Hepatocyte (in vitro differentiated cells): Measurements from ENCODE around the gene IL31RA. TPM values are rescaled to one million over a fixed set of nuclear protein-coding genes. Genes with fewer than 3 reads are reported as not detected.

Experiments
- DNase-seq: peaks from one replicate; pipeline ENCODE4 v3.0.0-alpha.2; 2016; ENCODE audit warnings: low spot score
- H2AFZ ChIP-seq: fragments of 200-600 bp; sonication (generic); 2 replicates; pipeline ENCODE4 v1.6.0; 2016; ENCODE audit warnings: antibody characterized with exemption, mild to moderate bottlenecking
- H3K27ac ChIP-seq: fragments of 200-600 bp; sonication (generic); 2 replicates; pipeline ENCODE4 v1.5.1; 2016; ENCODE audit warnings: mild to moderate bottlenecking
- H3K27me3 ChIP-seq: fragments of 200-600 bp; sonication (generic); 2 replicates; pipeline ENCODE4 v1.6.1; 2016
- H3K36me3 ChIP-seq: fragments of 200-600 bp; sonication (generic); replicated peaks from 2 replicates; pipeline ENCODE4 v1.5.1; 2016; ENCODE audit warnings: low read depth; ENCODE audit not compliant: insufficient read depth
- H3K4me1 ChIP-seq: fragments of 200-600 bp; sonication (generic); 2 replicates; pipeline ENCODE4 v1.5.1; 2016; ENCODE audit warnings: mild to moderate bottlenecking, moderate library complexity; ENCODE audit not compliant: insufficient read depth
- H3K4me2 ChIP-seq: fragments of 200-600 bp; sonication (generic); 2 replicates; pipeline ENCODE4 v1.6.0; 2016
- H3K4me3 ChIP-seq: fragments of 200-600 bp; sonication (generic); 2 replicates; pipeline ENCODE4 v1.5.1; 2016; ENCODE audit warnings: mild to moderate bottlenecking
- H3K79me2 ChIP-seq: fragments of 200-600 bp; sonication (generic); 2 replicates; pipeline ENCODE4 v1.6.0; 2017; ENCODE audit warnings: mild to moderate bottlenecking
- H3K9me2 ChIP-seq: fragments of 200-600 bp; sonication (generic); replicated peaks from 2 replicates; pipeline ENCODE4 v1.6.0; 2017; ENCODE audit warnings: mild to moderate bottlenecking; ENCODE audit not compliant: insufficient read depth
- H3K9me3 ChIP-seq: fragments of 200-600 bp; sonication (generic); 2 replicates; pipeline ENCODE4 v1.5.1; 2016; ENCODE audit warnings: low read depth, mild to moderate bottlenecking
- H4K20me1 ChIP-seq: fragments of 200-600 bp; sonication (generic); 2 replicates; pipeline ENCODE4 v1.6.0; 2016; ENCODE audit warnings: mild to moderate bottlenecking; ENCODE audit not compliant: insufficient read depth, poor library complexity, severe bottlenecking
- EZH2 ChIP-seq: fragments of 200-600 bp; sonication (generic); IDR thresholded peaks from 2 replicates; pipeline ENCODE4 v1.6.1; 2016; ENCODE audit warnings: antibody characterized with exemption, mild to moderate bottlenecking, borderline replicate concordance
- EZH2phosphoT487 ChIP-seq: fragments of 200-600 bp; sonication (generic); IDR thresholded peaks from one replicate; pipeline ENCODE4 v1.6.1; 2018; ENCODE audit warnings: antibody characterized with exemption, mild to moderate bottlenecking, low read depth, moderate library complexity; ENCODE audit not compliant: unreplicated experiment, severe bottlenecking
- WGBS: methylation state at CpG from one replicate; pipeline ENCODE4 v1.1.6; 2016; ENCODE audit warnings: low lambda C conversion rate; ENCODE audit errors: missing lambda C conversion rate; 5-methylcytosine and 5-hydroxymethylcytosine counted together
- polyA plus RNA-seq: library from polyadenylated mRNA; unstranded; fragments of >200 nt; fragmentation: Nextera tagmentation; extraction: Ambion mirVana; gene quantifications from 2 replicates; pipeline ENCODE4 v1.2.1, GENCODE V29; 2016
- total RNA-seq: library from RNA; depleted of rRNA; stranded (reverse); fragments of >200 nt; gene quantifications from 2 replicates; pipeline ENCODE4 v1.2.3, GENCODE V29; 2014
- TF ChIP-seq, protein P1 (sequence below): fragments of 200-600 bp; sonication (generic); IDR thresholded peaks from 2 replicates; pipeline ENCODE4 v1.5.1; 2016; ENCODE audit warnings: antibody characterized with exemption, mild to moderate bottlenecking; ENCODE audit not compliant: poor library complexity

IL31RA gene
- total and polyA plus RNA-seq, 2 experiments from 2014 or later, result 0.53 to 0.93 TPM

DNA sequence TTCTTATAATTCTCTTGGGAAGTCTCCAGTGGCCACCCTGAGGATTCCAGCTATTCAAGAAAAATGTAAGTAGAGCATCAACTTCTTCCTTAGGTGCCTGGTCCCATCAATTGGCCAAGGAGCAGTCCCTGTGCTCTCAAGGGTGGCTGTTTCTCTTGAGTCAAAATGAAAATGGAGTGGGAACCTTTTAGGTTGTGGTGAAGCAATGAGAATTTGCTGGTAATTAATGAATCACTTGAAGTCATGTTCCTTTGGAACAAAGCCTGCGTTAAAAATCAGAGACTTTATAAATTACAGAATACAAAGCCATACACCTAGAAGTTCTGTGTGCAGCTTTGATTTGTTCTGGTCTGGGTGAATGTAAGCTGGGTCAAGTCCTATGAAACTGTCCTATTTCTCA is 48.9 kb downstream of the IL31RA start:
- no peak overlapping the region for H3K27ac ChIP-seq
- WGBS, result 100% methylated on average over 1 of the region's 1 CpG
- no peaks in the 10 kb centered on the region for H3K36me3 ChIP-seq
- no peak overlapping the region for H2AFZ ChIP-seq
- no peak for TF ChIP-seq EZH2
- TF ChIP-seq, protein P1, sequence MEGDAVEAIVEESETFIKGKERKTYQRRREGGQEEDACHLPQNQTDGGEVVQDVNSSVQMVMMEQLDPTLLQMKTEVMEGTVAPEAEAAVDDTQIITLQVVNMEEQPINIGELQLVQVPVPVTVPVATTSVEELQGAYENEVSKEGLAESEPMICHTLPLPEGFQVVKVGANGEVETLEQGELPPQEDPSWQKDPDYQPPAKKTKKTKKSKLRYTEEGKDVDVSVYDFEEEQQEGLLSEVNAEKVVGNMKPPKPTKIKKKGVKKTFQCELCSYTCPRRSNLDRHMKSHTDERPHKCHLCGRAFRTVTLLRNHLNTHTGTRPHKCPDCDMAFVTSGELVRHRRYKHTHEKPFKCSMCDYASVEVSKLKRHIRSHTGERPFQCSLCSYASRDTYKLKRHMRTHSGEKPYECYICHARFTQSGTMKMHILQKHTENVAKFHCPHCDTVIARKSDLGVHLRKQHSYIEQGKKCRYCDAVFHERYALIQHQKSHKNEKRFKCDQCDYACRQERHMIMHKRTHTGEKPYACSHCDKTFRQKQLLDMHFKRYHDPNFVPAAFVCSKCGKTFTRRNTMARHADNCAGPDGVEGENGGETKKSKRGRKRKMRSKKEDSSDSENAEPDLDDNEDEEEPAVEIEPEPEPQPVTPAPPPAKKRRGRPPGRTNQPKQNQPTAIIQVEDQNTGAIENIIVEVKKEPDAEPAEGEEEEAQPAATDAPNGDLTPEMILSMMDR, result no peak
- TF ChIP-seq EZH2phosphoT487, result no peak
- H3K4me1 ChIP-seq, result no peaks in the 10 kb centered on the region
- H3K4me2 ChIP-seq, result no peak overlapping the region
- DNase-seq, result no peak
- no peaks in the 10 kb centered on the region for H3K79me2 ChIP-seq
- H4K20me1 ChIP-seq, result no peaks in the 10 kb centered on the region
- H3K9me2 ChIP-seq, result no peaks in the 10 kb centered on the region
- H3K27me3 ChIP-seq, result no peaks in the 10 kb centered on the region
- H3K9me3 ChIP-seq, result no peaks in the 10 kb centered on the region
- no peak overlapping the region for H3K4me3 ChIP-seq

DNA sequence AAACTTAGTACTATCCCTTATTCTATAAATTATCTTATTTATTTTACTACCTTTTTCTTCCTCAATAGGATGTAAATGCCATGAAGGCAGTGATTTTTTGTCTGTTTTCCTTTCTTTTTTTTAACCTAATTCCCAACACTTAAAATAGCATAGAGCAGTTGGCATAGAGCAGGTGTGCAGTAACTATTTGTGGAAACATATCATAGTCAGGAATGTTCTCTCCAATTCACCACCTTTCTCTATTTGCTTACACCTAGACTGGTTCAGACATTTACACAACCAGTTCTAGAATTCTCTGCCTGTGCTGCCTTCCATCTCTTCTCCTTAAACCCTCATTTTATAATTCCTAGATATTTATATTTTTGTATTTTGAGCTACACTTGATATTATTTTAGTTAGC is 49.6 kb downstream of the IL31RA start:
- Histone ChIP-seq H3K27me3 (no peaks in the 10 kb centered on the region), H3K4me3 (no peak overlapping the region), H2AFZ (no peak overlapping the region), H3K27ac (no peak overlapping the region), H3K4me2 (no peak overlapping the region), H3K4me1 (no peaks in the 10 kb centered on the region), H3K9me2 (no peaks in the 10 kb centered on the region), H3K79me2 (no peaks in the 10 kb centered on the region), H3K9me3 (no peaks in the 10 kb centered on the region), H4K20me1 (no peaks in the 10 kb centered on the region), H3K36me3 (no peaks in the 10 kb centered on the region)
- no peak for DNase-seq
- TF ChIP-seq EZH2 (no peak), EZH2phosphoT487 (no peak)
- TF ChIP-seq, protein P1, result no peak

DNA sequence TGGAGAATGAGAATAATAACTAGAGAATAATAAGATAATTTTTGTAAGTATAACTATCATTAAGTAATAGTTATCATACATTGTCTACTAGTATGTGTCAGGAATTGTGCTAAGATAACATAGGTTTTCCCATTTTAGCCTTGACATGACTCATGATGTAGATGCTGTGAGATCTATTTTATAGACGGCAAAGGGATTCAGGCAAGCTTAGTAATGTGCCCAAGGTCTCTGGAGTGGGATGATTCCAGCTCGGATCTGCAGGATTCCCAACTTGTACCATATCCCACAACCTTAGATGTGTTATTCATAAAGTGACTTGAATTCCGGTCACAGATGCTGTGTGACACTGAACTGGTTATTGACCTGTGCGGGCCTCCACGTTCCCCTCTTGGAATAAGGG is 51.5 kb downstream of the IL31RA start:
- Histone ChIP-seq H3K4me2 (no peak overlapping the region), H4K20me1 (no peaks in the 10 kb centered on the region), H3K4me1 (no peaks in the 10 kb centered on the region), H3K79me2 (no peaks in the 10 kb centered on the region), H3K36me3 (no peaks in the 10 kb centered on the region), H3K9me3 (no peaks in the 10 kb centered on the region), H2AFZ (no peak overlapping the region), H3K4me3 (no peak overlapping the region), H3K27me3 (no peaks in the 10 kb centered on the region), H3K27ac (no peak overlapping the region), H3K9me2 (no peaks in the 10 kb centered on the region)
- 77% methylated on average over 5 of the region's 5 CpGs for WGBS
- no peak for TF ChIP-seq EZH2
- TF ChIP-seq EZH2phosphoT487, result no peak
- TF ChIP-seq, protein P1, result no peak
- DNase-seq, result no peak

DNA sequence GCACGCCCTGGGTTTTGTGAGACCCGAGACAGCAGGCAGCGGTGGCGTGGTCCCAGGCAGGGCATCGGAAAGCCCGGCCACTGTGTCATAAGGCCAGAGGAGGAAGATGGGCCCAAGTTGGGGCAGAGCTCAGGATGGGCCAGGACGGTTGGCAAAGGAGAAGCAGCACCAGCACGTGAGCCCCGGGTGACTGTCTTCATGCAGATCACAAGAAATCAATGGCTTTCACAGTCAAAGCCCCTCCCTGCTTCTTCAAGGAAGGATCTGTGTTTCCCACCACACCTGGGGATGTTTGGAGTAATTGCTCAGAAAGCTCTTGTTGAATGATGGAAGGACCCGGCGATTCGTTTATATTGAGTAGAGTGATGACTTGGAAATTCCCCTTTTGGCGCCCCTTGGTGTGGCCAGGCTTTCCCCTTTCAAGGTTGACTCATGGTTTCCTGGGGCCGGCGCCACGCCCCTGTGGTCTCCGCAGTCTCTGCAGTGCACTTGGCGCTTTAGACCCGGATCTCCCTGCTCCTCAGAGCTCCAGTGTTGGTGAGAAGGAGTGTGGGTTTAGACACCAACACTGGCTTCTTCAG is 52.1 kb downstream of the IL31RA start:
- H3K27me3 ChIP-seq, result no peaks in the 10 kb centered on the region
- H3K27ac ChIP-seq, result no peak overlapping the region
- no peak overlapping the region for H3K4me2 ChIP-seq
- H4K20me1 ChIP-seq, result no peaks in the 10 kb centered on the region
- DNase-seq, result no peak
- H3K9me2 ChIP-seq, result no peaks in the 10 kb centered on the region
- no peaks in the 10 kb centered on the region for H3K79me2 ChIP-seq
- H3K36me3 ChIP-seq, result no peaks in the 10 kb centered on the region
- WGBS, result 96% methylated on average over 19 of the region's 19 CpGs
- H3K4me3 ChIP-seq, result no peak overlapping the region
- TF ChIP-seq, protein P1, result no peak
- TF ChIP-seq EZH2, result no peak
- TF ChIP-seq EZH2phosphoT487, result no peak
- H3K4me1 ChIP-seq, result no peaks in the 10 kb centered on the region
- no peaks in the 10 kb centered on the region for H3K9me3 ChIP-seq
- no peak overlapping the region for H2AFZ ChIP-seq
